Dermis microvascular lymphatic vessel endothelial cell (primary cell): Measurements from ENCODE around the gene LBH. TPM values are rescaled to one million over a fixed set of nuclear protein-coding genes. Genes with fewer than 3 reads are reported as not detected.
"Not testable (repeated sequence)": the region's sequence is repeated elsewhere in the genome, so short reads cannot be mapped to it uniquely, and the experiment has no call there.

Source experiments
- DNase-seq, 2 donors: peaks; one replicate each; pipeline versions ENCODE4 v3.0.0 to v3.0.0-alpha.2; 2010; ENCODE audit warnings: low read depth in 2 of 2
- total RNA-seq: library from RNA; depleted of rRNA; stranded (reverse); fragments of >200 nt; gene quantifications from 2 replicates; pipeline ENCODE4 v1.2.1, GENCODE V29; 2014

The LBH gene
- total RNA-seq, 1 donor from 2014 or later, result 52.0 TPM

DNA sequence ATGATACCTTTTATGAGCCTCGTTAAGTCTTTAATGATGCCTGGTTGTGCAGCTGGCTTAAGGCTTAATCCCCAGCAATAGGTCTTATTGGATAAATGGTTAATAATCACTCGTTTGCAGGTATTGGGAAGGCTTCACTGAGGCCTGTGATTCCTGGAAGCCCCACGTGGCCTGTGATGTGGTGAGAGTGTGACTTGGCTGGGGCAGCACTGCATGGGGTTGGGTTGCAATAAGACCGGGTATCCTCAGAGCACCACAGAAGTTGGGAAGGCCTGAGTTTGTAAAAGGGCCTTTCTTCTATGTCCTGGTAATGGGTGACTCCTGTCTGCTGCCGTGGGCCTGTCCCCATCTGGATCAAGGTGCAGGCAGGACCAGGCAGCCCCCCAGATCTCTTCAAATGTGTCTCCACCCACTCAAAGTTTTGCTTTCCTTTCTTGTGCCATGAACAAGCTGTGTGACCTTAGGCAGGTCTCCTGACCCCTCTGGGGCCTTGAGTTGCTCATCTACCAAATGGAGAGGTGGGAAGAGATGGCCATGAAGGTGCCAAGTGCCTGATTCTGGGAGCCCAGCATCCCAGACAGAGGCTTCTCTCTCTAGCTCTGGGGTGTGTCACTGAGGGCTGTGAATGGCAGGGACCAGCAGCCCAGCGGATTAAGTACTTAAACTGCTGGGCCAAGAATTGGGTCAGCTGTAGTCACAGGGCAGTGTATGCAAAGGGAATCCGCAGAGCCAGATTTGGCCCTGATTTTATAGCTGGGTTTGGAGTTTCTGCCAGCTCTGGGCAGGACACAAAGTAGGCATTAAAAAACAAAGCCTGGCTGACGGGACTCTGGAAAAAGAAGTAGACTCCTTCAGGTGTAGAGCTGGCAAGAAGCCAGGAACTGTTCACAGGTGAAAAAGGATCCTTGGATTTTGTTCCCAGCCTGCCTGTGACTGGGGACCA is 24.4 kb downstream of the LBH start:
- no peak for DNase-seq

DNA sequence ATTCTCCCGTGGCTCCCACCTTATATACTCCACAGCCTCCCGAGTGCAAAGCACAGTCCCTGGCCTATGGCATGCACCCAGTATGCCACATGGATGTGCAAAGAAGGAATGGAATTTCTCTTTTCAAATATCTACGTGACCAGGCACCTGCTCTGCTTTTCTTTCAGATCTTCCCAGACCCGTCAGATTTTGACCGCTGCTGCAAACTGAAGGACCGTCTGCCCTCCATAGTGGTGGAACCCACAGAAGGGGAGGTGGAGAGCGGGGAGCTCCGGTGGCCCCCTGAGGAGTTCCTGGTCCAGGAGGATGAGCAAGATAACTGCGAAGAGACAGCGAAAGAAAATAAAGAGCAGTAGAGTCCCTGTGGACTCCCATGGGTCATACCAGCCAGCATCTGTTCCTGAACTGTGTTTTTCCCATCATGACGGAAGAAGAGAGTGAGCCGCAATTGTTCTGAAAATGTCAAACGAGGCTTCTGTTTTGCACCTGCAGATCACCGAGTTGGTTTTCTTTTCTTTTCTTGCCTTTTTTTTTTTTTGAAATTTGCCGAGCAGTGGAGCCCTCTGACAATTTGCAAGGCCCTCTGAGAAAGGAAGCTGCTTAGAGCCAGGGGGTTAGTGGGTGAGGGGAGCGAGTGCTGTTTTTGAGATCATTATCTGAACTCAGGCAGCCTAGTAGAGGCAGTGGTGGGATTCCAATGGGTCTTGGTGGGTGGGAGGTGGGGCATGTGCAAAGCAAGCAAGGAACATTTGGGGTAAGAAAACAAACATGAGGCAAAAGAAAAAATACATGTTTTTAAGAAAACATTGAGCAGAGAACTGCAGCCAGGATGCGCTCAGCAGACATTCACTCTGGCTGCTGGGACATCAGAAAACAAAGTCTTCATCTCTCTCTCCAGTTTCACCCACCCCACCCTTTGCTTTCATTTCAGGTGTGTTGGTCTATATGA is 26.2 kb downstream of the LBH start:
- no peak for DNase-seq

- no peak for DNase-seq
Observed at GRCh38 chr2:30259071-30259470, 27.7 kb downstream of the LBH start.

GRCh38 chr2:30259827-30260679 is 28.7 kb downstream of the LBH start:
- DNase-seq, result no peak

DNA sequence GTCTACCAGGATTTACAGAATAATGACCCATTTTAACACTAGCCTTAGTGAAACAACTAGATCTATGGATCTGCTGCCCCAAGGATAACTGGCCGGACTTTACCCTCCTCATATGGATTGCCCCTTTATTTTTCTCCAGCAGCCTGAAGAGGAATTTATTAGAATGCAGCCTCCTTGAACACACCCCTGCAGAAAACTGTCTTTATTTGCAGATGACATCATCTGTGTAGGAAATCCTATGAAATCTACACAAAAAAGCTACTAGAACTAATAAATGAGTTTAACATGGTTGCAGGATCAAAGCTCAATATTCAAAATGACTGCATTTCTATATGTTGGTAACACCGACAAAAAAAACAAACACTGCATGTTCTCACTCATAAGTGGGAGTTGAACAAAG is 29.6 kb downstream of the LBH start:
- DNase-seq, result no peak

- peak; percentile 55 to 61 for DNase-seq
Observed at GRCh38 chr2:30261695-30262211, 30.4 kb downstream of the LBH start.

DNA sequence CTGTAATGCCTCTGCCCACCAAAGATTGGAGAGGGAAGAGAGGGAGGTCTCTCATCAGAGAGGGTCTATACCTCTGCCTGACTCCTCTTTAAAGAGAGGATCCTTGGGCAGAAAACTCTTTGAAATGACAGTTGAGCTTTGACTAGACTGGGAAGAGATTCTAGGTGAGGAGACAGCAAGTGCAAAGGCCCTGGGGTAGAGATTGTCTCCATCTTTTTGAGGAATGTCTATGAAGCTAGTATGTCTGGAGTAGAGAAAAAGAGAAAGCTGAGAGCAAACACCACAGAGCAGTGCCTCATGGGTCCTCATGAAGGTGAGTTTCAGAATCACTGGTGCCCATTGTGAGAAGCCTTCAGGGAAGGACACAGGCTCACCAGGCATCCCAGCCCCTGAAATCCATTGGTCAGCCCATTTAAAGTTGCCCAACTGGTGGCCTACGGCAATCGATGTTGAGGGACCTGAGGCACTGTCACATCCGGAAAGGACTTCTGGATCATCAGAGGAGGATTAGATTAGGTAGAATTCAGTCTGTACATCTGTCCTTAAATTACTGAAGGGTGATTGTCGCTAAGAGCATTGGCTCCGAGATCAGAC is 31.5 kb downstream of the LBH start:
- no peak for DNase-seq

GRCh38 chr2:30264274-30264673 is 32.9 kb downstream of the LBH start:
- DNase-seq, result no peak

GRCh38 chr2:30265052-30266015 is 34.0 kb downstream of the LBH start:
- DNase-seq, result peak; percentile 21 to 40

GRCh38 chr2:30266051-30266621 is 34.8 kb downstream of the LBH start:
- DNase-seq, result peak in 1 of 2 donors; percentile 41

DNA sequence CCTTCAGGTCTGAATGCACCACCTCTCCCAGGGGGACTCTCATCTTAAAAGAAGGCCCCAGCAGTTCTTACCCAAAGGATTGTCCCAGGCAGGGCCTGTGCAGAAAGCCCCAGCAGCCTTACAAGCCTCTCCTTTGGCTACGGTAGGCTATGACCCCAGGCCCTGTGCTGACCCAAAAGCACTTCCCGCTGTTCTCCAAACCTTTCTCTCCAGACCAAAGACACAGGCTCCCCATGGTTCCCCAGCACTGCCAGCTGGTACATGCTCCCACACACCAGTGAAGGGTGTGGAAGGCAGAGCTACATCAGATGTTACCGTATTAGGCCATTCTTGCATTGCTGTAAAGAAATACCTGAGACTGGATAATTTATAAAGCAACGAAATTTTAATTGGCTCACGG is 35.4 kb downstream of the LBH start:
- no peak for DNase-seq

DNA sequence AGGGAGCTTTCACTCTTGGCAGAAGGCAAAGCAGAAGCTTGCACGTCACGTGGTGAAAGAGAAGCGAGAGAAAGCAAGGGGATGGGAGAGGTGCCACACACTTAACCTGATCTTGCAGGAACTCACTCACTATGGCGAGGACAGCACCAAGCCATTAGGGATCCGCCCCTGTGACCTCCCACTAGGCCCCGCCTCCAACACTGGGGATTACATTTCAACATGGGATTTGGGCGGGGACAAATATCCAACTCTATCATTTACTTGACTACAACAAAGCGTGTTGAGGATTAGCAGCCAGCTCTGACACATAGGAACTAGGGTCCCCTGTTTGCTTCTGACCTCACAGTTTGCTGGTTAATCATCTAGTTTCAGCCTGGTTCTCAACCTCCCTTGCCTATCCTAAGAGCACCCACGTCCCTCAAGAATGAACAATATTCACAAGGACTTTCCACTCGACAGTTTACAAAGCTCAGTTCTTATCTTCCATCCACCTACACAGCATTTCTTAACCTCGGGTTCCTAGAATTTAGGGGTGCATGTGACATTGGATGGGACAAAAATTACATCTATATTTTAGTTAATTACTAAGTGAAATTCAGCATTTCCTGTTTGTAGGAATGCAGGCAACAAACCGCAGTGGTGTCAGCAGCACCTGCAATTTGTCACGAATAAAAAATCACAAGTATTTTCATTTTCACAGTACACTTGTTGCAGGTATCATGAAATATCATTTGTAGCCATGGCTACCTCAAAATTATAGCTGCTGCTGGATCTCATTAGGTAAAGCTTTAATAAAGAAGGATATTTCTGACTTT is 36.0 kb downstream of the LBH start:
- DNase-seq, result no peak

- no peak for DNase-seq
Observed at GRCh38 chr2:30268296-30268871, 37.0 kb downstream of the LBH start.

DNA sequence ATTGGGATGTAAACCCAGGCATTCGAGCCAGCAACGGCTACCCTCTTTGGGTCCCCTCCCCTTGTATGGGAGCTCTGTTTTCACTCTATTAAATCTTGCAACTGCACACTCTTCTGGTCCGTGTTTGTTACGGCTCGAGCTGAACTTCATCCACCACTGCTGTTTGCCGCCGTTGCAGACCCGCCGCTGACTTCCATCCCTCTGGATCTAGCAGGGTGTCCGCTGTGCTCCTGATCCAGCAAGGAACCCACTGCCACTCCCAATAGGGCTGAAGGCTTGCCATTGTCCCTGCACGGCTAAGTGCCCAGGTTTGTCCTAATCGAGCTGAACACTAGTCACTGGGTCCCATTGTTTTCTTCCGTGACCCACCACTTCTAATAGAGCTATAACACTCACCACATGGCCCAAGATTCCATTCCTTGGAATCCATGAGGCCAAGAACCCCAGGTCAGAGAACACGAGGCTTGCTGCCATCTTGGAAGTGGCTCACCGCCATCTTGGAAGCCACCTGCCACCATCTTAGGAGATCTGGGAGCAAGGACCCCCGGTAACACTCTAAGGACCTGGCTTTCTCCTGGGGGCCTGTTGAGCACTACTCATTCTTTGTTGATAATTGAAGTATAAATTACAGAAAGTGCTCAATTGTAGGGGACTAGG is 37.9 kb downstream of the LBH start:
- DNase-seq, result not testable (repeated sequence)

DNA sequence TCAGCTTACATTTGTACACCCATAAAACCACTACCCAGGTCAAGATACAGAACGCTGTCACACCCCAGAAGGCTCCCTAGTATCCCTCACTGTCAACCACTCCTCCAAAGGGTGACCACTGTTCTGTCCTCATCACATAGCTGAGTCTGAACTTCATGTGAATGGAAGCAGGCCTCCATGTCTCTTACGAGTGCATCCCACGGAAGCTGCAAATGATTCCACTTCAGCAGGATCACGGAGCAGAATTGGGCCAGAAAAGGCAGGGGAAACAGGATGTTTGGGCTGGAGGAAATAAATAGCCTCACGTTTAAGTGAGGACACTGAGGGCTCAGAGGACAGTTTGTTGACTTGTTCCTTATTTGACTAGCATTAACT is 38.4 kb downstream of the LBH start:
- no peak for DNase-seq

DNA sequence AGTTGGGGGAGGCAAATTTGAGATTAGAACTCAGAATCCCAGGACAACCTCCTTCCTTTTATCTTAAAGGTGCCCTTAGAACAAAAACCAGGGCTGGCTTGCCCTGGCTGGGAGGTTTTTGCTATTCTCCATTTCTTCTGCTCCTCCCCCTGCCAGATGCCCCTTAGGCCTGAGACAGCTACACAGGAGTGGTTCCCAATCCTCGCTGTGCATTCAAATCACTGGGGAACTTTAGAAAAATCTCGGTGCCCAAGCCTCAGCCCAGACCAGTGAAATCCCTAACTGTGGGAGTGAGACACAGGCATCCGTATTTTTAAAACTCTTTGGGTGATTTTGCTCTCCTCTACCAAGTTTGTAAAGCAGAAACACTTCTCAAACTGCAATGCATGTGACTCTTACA is 38.8 kb downstream of the LBH start:
- no peak for DNase-seq

GRCh38 chr2:30271301-30271700 is 40.0 kb downstream of the LBH start:
- no peak for DNase-seq
